TTC549 (cell line): Measurements from ENCODE around the gene EPHA4.

ENCODE experiments used
- FAIRE-seq: peaks from 2 replicates; lab custom pipeline; 2012; peaks lifted over from hg19 to GRCh38; lab: Jason Lieb, UNC

EPHA4 gene

DNA sequence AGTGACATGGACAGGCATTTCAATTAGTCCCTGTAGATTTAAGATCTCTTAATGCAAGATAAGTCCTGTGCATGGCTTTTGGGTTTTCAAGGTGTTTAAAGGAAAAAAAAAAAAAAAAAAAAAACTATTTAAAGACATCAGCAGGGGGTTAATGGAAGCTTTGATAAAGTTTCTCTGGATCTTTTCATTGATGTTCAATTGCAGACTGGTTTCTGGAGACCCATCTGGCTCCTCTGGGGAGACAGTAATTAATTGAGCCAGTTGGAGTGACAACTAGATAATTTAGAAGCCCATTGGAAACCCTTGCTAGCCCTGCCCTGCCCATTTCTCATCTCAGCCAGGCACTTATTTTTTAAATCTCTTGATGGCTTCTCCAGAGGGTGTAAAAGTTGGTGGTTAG is 98.7 kb downstream of the EPHA4 start:
- FAIRE-seq = no peak

- FAIRE-seq = no peak
Observed at GRCh38 chr2:221468317-221468716, 103.8 kb downstream of the EPHA4 start.

- no peak for FAIRE-seq
Observed at GRCh38 chr2:221467610-221468009, 104.5 kb downstream of the EPHA4 start.

- no peak for FAIRE-seq
Observed at GRCh38 chr2:221466744-221467143, 105.4 kb downstream of the EPHA4 start.

- FAIRE-seq = no peak
Observed at GRCh38 chr2:221465776-221466175, 106.3 kb downstream of the EPHA4 start.

- FAIRE-seq = no peak
Observed at GRCh38 chr2:221464971-221465370, 107.1 kb downstream of the EPHA4 start.

DNA sequence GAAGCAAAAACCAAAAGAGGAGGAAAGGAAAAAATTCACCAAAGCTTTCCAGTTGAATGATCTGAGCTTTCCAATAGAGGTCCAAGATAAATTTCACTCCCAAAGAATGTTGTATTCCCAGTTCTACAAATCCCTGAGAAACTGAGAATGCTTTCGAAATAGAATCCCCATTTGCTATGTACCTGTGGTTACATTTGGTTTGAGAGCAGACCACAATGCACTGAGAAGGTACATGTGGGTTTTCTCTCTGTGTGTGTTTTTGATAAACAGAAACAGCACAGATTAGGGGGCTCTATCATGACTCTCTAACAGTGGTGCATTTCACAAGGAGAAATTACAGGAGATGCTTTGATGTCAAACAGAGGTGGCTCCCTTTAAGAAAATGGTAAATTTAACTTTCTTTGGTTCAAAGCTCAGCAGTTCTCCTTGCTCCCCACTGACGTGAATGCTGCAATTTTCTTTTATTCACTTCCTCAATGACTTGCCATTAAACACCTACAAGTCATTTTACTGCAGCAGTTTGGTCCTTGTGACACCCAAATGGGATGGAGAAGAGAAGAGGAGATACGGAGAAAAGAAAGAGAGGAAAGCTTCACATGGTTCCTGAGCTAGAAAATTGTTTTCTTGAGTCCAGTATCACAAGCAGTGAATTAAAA is 108.7 kb downstream of the EPHA4 start:
- no peak for FAIRE-seq

DNA sequence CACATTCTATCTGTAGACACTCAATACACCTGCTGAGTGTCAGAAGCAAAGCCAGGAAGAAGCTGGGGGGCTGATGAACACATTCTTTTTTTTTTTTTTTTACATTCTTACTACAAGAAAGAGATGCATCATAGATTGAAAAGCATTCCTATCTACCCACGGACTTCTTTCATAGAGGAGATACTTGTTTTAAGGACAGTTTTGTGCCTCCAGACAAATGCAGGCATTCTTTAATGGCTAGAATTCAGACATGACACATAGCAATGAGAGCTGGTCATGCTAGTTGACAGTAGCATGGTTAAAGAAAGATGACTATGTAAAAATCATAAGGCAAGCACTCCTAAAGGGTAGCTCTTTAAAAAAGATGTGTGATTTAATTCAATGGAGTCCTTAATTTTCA is 110.2 kb downstream of the EPHA4 start:
- no peak for FAIRE-seq

DNA sequence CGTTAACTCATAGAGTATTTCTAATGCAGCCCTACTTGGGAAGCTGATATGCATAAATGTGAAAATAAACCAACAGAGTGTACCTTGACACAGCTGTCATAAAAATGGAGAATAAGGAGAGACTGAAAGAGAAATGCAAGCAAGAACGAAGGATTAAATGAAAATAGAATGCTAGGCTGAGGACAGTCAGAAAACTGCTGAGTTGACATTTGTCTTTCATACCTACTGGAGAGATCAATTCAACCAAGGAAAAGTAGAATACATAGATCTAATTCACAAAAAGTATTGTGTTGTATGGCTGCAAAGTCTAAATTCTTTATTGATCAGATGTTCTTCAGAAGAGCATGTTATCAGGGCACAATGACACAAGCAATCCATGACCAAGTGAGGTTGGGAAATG is 112.0 kb downstream of the EPHA4 start:
- no peak for FAIRE-seq

- FAIRE-seq = no peak
Observed at GRCh38 chr2:221458578-221458977, 113.5 kb downstream of the EPHA4 start.

GRCh38 chr2:221455214-221455613 is 116.9 kb downstream of the EPHA4 start:
- FAIRE-seq = no peak

- FAIRE-seq = no peak
Observed at GRCh38 chr2:221454459-221455105, 117.5 kb downstream of the EPHA4 start.

GRCh38 chr2:221451862-221452788 is 120.0 kb downstream of the EPHA4 start:
- no peak for FAIRE-seq

DNA sequence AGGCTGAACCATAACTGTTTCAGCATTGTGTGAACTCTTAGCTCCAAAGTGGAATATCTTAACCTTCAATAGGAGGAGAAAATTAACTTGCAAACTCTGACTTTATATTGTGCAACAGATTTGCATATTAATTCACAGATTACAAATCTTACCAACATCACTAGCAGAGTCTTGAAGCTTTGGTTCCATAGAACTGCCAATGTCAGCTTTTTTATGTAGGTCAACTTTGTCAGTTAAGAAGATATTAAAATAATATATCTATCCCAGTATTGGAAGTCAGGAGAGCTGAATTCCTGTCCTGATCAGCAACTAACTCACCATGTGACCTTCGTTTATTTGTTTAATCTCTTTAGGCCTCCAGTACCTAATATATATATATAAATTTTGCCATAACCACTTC is 121.8 kb downstream of the EPHA4 start:
- FAIRE-seq = no peak

GRCh38 chr2:221449406-221449805 is 122.7 kb downstream of the EPHA4 start:
- FAIRE-seq = no peak

DNA sequence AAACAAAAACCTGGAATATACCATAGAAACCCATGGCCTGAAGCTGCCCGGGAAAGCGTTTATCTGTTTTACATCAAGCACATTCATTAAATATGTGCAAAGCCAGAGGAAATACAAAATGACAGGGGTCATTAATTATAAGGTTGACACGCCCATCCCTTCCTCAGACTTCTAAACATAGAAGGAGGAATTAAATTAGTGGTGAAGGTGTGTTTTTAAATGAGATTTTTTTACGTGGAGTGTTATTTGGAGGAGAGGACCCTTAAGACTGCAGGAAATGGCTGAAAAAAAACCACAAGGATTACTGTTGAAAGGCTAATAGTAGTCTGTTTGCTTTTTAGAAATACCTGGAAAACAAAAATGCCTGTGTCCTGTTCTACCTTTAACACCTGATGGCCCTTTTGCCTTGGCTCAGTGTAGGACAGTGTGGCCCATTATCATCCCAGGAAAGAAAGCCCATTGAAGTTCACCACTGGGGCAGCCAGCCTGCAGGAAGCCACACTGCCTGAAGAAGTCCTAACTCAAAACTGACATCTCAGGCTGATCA is 123.2 kb downstream of the EPHA4 start:
- no peak for FAIRE-seq

- no peak for FAIRE-seq
Observed at GRCh38 chr2:221448057-221448843, 123.9 kb downstream of the EPHA4 start.

DNA sequence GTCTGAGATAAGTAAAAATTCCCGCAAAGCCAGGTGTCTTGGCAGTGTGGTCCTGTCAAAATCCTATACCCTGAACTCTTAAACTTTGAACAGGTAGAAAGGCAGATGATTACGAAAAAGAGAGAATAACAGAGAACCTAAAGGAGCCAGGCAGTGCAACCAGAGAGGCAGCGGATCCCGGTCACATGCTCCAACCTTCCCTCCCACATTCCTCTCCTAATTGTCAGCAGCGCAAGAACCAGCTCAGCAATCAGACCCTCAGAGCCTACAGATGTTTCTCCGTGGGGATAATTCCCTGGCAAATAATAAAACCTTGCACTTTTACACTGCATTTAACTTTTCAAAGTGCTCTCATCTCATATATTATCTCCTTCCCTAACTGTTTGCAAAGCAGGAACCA is 124.8 kb downstream of the EPHA4 start:
- FAIRE-seq = no peak

DNA sequence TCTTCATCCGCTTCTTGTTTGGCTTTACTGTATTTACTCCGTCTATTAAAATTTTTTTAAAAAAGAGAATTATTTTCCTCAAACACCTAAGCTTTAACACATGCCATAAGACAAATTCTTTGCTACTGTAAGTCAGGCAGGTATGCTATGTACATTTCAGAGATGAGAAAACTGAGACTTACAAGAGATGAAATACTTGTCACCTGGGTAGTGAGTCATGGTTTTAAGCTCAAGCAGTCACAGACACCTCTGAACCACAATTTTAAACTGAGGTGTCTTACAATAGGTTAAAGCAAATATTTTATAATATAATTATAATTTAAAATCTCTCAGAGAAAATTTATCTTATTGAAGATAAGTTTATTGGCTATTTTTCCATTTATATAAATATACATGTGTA is 126.0 kb downstream of the EPHA4 start:
- FAIRE-seq = no peak

GRCh38 chr2:221444106-221444505 is 128.0 kb downstream of the EPHA4 start:
- no peak for FAIRE-seq

GRCh38 chr2:221443645-221444044 is 128.5 kb downstream of the EPHA4 start:
- no peak for FAIRE-seq

DNA sequence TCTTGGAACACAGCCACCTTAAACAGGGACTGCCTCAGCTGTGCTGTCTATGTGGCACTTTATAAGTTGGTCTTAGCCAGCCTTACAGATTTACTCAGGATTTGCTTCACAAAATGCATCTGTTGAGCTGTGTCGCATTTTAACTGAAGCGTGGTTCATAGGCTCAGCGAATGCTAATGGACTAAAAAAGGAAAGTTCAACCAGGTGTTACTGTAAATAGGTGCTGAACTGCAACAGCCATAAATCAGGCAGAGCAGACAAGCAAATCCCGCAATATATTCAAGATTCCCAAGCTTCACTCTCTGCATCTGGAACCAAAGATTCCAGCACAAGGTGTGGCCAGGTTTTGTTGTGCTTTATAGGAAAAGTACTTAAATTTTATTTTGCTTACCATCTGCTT is 130.0 kb downstream of the EPHA4 start:
- no peak for FAIRE-seq
